GM18909 (cell line): ENCODE data around the gene CFLAR.
"Not testable (repeated sequence)": the region's sequence is repeated elsewhere in the genome, so short reads cannot be mapped to it uniquely, and the experiment has no call there.

Experiments used
- ATAC-seq: cut with Tn5 transposase; IDR thresholded peaks from one replicate; pipeline ENCODE4 v1.9.1; 2021; ENCODE audit warnings: mild to moderate bottlenecking; ENCODE audit not compliant: unreplicated experiment, poor library complexity

Gene CFLAR

GRCh38 chr2:201144101-201145051 lies 28.4 kb downstream of the CFLAR start:
- ATAC-seq, result no peak

- ATAC-seq, result no peak
These were observed 32.5 kb downstream of the CFLAR start for GRCh38 chr2:201148434-201148990.

GRCh38 chr2:201149064-201149820 lies 33.3 kb downstream of the CFLAR start:
- ATAC-seq, result no peak

GRCh38 chr2:201149821-201150165 lies 33.8 kb downstream of the CFLAR start:
- ATAC-seq, result not testable (repeated sequence)

GRCh38 chr2:201150454-201151020 lies 34.6 kb downstream of the CFLAR start:
- ATAC-seq, result no peak

- ATAC-seq, result peak; percentile 76
These were observed 35.4 kb downstream of the CFLAR start for GRCh38 chr2:201151127-201151981.

GRCh38 chr2:201152517-201152916 lies 36.6 kb downstream of the CFLAR start:
- ATAC-seq, result no peak

GRCh38 chr2:201152999-201153815 lies 37.2 kb downstream of the CFLAR start:
- ATAC-seq, result no peak

- ATAC-seq, result no peak
These were observed 38.8 kb downstream of the CFLAR start for GRCh38 chr2:201154615-201155399.

- ATAC-seq, result no peak
These were observed 40.1 kb downstream of the CFLAR start for GRCh38 chr2:201156036-201156435.

GRCh38 chr2:201156640-201157039 lies 40.7 kb downstream of the CFLAR start:
- no peak for ATAC-seq

- ATAC-seq, result peak; percentile 26
These were observed 41.7 kb downstream of the CFLAR start for GRCh38 chr2:201157694-201158093.

- peak; percentile 88 for ATAC-seq
These were observed 42.4 kb downstream of the CFLAR start for GRCh38 chr2:201158111-201158929.

- no peak for ATAC-seq
These were observed 48.2 kb downstream of the CFLAR start for GRCh38 chr2:201164166-201164565.

- no peak for ATAC-seq
These were observed 51.6 kb downstream of the CFLAR start for GRCh38 chr2:201167546-201167945.

GRCh38 chr2:201168496-201168895 lies 52.5 kb downstream of the CFLAR start:
- ATAC-seq, result not testable (repeated sequence)

GRCh38 chr2:201171259-201171814 lies 55.4 kb downstream of the CFLAR start:
- ATAC-seq, result no peak
